Right lobe of liver (tissue), 6 donors: ENCODE data around the gene GPR35. TPM values are rescaled to one million over a fixed set of nuclear protein-coding genes. Genes with fewer than 3 reads are reported as not detected.

Experiments used
- ATAC-seq, 4 donors: fragments of 200-7000 bp; cut with Tn5 transposase; one replicate each; pipeline ENCODE4 v1.9.1; 2020; ENCODE audit warnings: mild to moderate bottlenecking in 4 of 4, moderate library complexity in 4 of 4
- DNase-seq, 3 donors: peaks; one replicate each; pipeline ENCODE4 v3.0.0-alpha.2; 2020
- H3K27ac ChIP-seq, 3 donors: fragments of 200-600 bp; one replicate each; pipeline ENCODE4 v1.8.0; 2022
- H3K27me3 ChIP-seq, 2 donors: fragments of 200-600 bp; one replicate each; pipeline ENCODE4 v1.8.0; 2022
- H3K36me3 ChIP-seq, 4 donors: fragments of 200-600 bp; sonication (generic) in 1 of 4; one replicate each; pipeline versions ENCODE4 v1.5.1 to v1.8.0; 2017 to 2022; ENCODE audit warnings: control low read depth in 1 of 4
- H3K4me1 ChIP-seq, 4 donors: fragments of 200-600 bp; sonication (generic) in 1 of 4; one replicate each; pipeline versions ENCODE4 v1.5.1 to v1.8.0; 2017 to 2022; ENCODE audit warnings: control low read depth in 1 of 4
- H3K4me3 ChIP-seq, 3 donors: fragments of 200-600 bp; one replicate each; pipeline ENCODE4 v1.8.0; 2022
- H3K9me3 ChIP-seq, 4 donors: fragments of 200-600 bp; sonication (generic) in 1 of 4; one replicate each; pipeline versions ENCODE4 v1.5.1 to v1.8.0; 2017 to 2022; ENCODE audit warnings: control low read depth in 1 of 4
- CTCF ChIP-seq, 4 donors: fragments of 200-600 bp in 3 of 4; fragments of 450-650 bp in 1 of 4; IDR thresholded peaks; one replicate each; pipeline versions ENCODE4 v1.5.1 to v1.8.0; 2016 to 2022; ENCODE audit warnings: antibody characterized with exemption in 4 of 4, mild to moderate bottlenecking in 2 of 4
- POLR2A ChIP-seq: fragments of 450-650 bp; IDR thresholded peaks from one replicate; pipeline ENCODE4 v1.6.1; 2017; ENCODE audit warnings: antibody characterized with exemption, mild to moderate bottlenecking
- WGBS: methylation state at CpG from one replicate; pipeline ENCODE4 v1.1.6; 2018; ENCODE audit warnings: low coverage, low lambda C conversion rate; ENCODE audit not compliant: insufficient coverage; ENCODE audit errors: missing lambda C conversion rate; 5-methylcytosine and 5-hydroxymethylcytosine counted together
- intact Hi-C, 2 donors: fragments of 100-400 bp; cut with DNase I; formaldehyde crosslinking; loops; one replicate each; pipeline versions ENCODE4 v1.11.2 to v1.14.1; 2022
- total RNA-seq, 6 experiments: library from RNA; depleted of rRNA in 2 of 6; stranded (reverse); fragments of >200 nt in 2 of 6; fragmentation: NEBNext Ultra II Directional in 3 of 6; extraction: Animal tissue kit (Norgen Biotek cat#: 25700) in 3 of 6; gene quantifications; one replicate each; pipeline versions ENCODE4 v1.1.0 to v1.2.4, GENCODE V29; 2016 to 2023
- donor health status: DM: no; HTN: yes; CAD: no.
- donor health status: DM: no; HTN: no; CAD: no.
- donor health status: DM: no; HTN: no; CAD: no.
- donor health status: DM: no; HTN: yes; CAD: no.
- donor health status: DM: no; HTN: yes; CAD: no.

GPR35 gene
- total RNA-seq, 6 experiments from 2014 or later, result 0.11 to 1.2 (median 0.72) TPM

DNA sequence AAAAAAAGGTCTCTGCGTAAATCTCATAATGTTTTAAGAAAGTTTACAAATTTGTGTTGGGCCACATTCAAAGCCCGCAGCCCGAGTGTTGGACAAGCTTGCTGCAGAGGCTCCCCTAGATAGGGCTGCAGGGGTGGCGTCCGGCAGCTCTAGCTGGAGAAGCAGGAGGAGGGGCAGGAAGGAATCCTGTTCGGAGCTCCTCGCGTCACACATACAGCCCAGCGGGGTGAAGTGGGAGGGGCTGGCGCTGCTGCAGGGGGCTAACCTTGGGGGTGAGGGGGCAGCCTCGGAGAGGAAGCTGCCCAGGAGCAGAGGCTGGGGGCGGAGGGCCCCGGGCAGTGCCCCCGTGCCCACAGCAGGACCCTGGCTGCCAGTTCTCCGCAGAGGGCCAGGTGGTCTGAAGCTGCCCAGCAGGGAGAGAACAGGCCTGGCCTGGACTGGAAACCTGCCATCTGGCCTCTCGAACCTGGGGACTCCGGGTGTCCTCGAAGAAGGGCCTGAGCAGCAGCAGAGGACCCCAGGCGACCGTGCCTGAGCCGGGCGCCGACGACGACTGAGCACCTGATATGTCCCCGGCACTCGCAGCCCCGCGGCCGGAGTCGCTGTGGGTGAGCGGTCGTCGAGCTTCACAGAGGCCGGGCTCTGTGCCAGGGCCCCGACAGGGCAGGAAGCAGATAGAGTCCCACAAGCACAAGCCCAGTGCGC, 2.6 kb upstream of the GPR35 start:
- Histone ChIP-seq H3K4me1 (no peaks in the 10 kb centered on the region), H3K27ac (no peak overlapping the region), H3K27me3 (no peaks in the 10 kb centered on the region), H3K36me3 (no peaks in the 10 kb centered on the region), H3K9me3 (no peaks in the 10 kb centered on the region), H3K4me3 (no peak overlapping the region)
- DNase-seq (peak; percentile 47 to 60 (median 54)), ATAC-seq (peak in 2 of 4 donors; percentile 7 to 22)
- no peak for TF ChIP-seq CTCF (IDR thresholded peaks at IDR 0.05)
- no peak for TF ChIP-seq POLR2A
- intact Hi-C loops, result no loop called here
- 40% methylated on average over 14 of the region's 37 CpGs for WGBS

- 73% methylated on average over 3 of the region's 10 CpGs for WGBS
- DNase-seq (peak; percentile 17 to 38 (median 36)), ATAC-seq (no peak)
- H3K27me3 ChIP-seq, result no peaks in the 10 kb centered on the region
- intact Hi-C loops, result no loop called here
- no peak for TF ChIP-seq CTCF (IDR thresholded peaks at IDR 0.05)
- no peak for TF ChIP-seq POLR2A
- H3K4me3 ChIP-seq, result no peak overlapping the region
- H3K27ac ChIP-seq, result no peak overlapping the region
- H3K36me3 ChIP-seq, result no peaks in the 10 kb centered on the region
- H3K4me1 ChIP-seq, result no peaks in the 10 kb centered on the region
- no peaks in the 10 kb centered on the region for H3K9me3 ChIP-seq
These were observed 1.7 kb upstream of the GPR35 start for GRCh38 chr2:240623531-240624010.

GRCh38 chr2:240624011-240624949, 1.0 kb upstream of the GPR35 start:
- Histone ChIP-seq H3K9me3 (no peaks in the 10 kb centered on the region), H3K27me3 (no peaks in the 10 kb centered on the region), H3K27ac (no peak overlapping the region), H3K36me3 (no peaks in the 10 kb centered on the region), H3K4me3 (no peak overlapping the region), H3K4me1 (no peaks in the 10 kb centered on the region)
- peak; percentile 29 to 49 (median 47) for DNase-seq
- intact Hi-C loops, result no loop called here
- ATAC-seq, result peak; percentile 7 to 32 (median 12)
- TF ChIP-seq POLR2A (no peak), CTCF (IDR thresholded peaks at IDR 0.05) (no peak)
- 54% methylated on average over 3 of the region's 24 CpGs for WGBS

DNA sequence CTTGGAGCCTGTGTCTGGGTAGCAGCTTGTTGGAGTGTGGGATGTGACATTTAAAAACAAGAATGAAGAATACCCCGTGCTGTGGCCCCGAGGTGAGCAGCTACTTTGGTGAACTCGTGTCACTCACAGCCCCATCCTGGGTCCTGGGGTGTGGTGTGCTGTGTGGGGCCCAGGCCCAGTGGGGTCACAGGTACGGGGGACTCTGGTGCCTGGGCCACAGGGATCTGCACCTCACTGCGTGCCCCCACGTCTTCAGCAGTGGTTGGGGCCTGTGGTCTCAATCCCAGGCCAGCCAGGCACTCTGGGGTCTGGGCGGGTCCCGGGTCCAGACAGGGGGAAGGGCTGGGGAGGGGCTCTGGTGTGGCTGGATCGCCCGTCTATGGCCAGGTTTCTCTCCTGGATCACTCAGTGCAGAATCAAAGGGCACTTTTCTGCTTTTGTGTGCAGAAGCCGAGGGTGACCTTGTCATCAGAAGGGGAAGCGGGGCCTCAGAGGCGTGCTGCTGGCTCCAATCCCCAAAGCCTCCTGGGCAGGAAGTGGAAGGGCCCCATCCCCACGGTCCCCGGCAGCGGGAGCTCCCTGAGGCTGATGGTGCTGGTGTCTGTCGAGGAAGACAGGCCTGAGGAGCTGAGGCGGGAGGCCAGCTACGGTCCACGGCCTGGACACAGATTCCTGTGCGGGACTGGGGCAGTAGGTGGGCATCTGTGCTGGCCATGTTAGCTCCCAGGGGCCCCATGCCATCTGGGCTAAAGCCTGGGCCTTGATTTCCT, 1.4 kb downstream of the GPR35 start:
- intact Hi-C loops, result no loop called here
- TF ChIP-seq CTCF (IDR thresholded peaks at IDR 0.05), result no peak
- TF ChIP-seq POLR2A, result no peak
- Histone ChIP-seq H3K36me3 (no peaks in the 10 kb centered on the region), H3K27me3 (no peaks in the 10 kb centered on the region), H3K9me3 (no peaks in the 10 kb centered on the region), H3K4me1 (no peaks in the 10 kb centered on the region), H3K4me3 (no peak overlapping the region), H3K27ac (no peak overlapping the region)
- DNase-seq (peak; percentile 42 to 55 (median 45)), ATAC-seq (peak in 2 of 4 donors; percentile 29 to 40)
- WGBS, result 25% methylated on average over 12 of the region's 21 CpGs
